HepG2 (cell line): ENCODE results near the gene DHX16. TPM values are rescaled to one million over a fixed set of nuclear protein-coding genes. Genes with fewer than 3 reads are reported as not detected.
A peak's percentile ranks its signal among the peaks of the same experiment; 100 is the strongest.

ENCODE experiments used
- ERF ChIP-seq: IDR thresholded peaks from 2 replicates; pipeline ENCODE4 v1.6.1; 2018; ENCODE audit warnings: missing biosample characterization, missing genetic modification reagents
- FOXO4 ChIP-seq: sonication (generic); formaldehyde crosslinking; conservative IDR thresholded peaks from 2 replicates; pipeline ENCODE4 v1.8.1; 2023; ENCODE audit warnings: missing genetic modification reagents
- GATA4 ChIP-seq: sonication (generic); IDR thresholded peaks from 2 replicates; pipeline ENCODE4 v1.6.1; 2016; ENCODE audit warnings: antibody characterized with exemption, low read depth, borderline replicate concordance
- GTF3A ChIP-seq: sonication (generic); formaldehyde crosslinking; conservative IDR thresholded peaks from 2 replicates; pipeline ENCODE4 v1.4.0; 2020; ENCODE audit warnings: mild to moderate bottlenecking, missing genetic modification reagents
- NFYC ChIP-seq: IDR thresholded peaks from 2 replicates; pipeline ENCODE4 v1.6.1; 2016; ENCODE audit warnings: missing genetic modification reagents, missing compliant biosample characterization
- PLRG1 ChIP-seq: fragments of 450-650 bp; conservative IDR thresholded peaks from 2 replicates; pipeline ENCODE4 v1.6.1; 2016
- RERE ChIP-seq: IDR thresholded peaks from 2 replicates; pipeline ENCODE4 v1.6.1; 2016; ENCODE audit warnings: low read depth, missing genetic modification reagents, missing compliant biosample characterization
- SP5 ChIP-seq: IDR thresholded peaks from 2 replicates; pipeline ENCODE4 v1.6.1; 2016; ENCODE audit warnings: low read depth, borderline replicate concordance
- TSC22D2 ChIP-seq: sonication (generic); formaldehyde crosslinking; IDR thresholded peaks from 2 replicates; pipeline ENCODE4 v1.5.1; 2020; ENCODE audit warnings: missing genetic modification reagents, mild to moderate bottlenecking, borderline replicate concordance
- ZBTB40 ChIP-seq, 2 experiments: fragments of 450-650 bp in 1 of 2; sonication (generic) in 1 of 2; formaldehyde crosslinking in 1 of 2; IDR thresholded peaks; 2 replicates each; pipeline versions ENCODE4 v1.6.1 to v1.8.0; 2016 to 2022; ENCODE audit warnings: antibody characterized with exemption in 1 of 2, mild to moderate bottlenecking in 1 of 2, missing genetic modification reagents in 1 of 2
- ZNF776 ChIP-seq: sonication (generic); formaldehyde crosslinking; IDR thresholded peaks from 2 replicates; pipeline ENCODE4 v1.4.0; 2020; ENCODE audit warnings: mild to moderate bottlenecking, missing genetic modification reagents
- polyA plus RNA-seq, 8 experiments: library from polyadenylated mRNA; depleted of rRNA in 3 of 8; stranded (reverse) in 7 of 8; unstranded in 1 of 8; fragments of >200 nt; fragmentation: Illumina TruSeq in 4 of 8; extraction: Trizol in 4 of 8; gene quantifications; 2 replicates each; pipeline versions ENCODE4 v1.2.1 to v1.2.3, GENCODE V29; 2011 to 2016; ENCODE audit warnings: low read depth in 4 of 8, missing spikeins in 1 of 8, mixed read lengths in 1 of 8; ENCODE audit not compliant: insufficient read depth in 1 of 8
- total RNA-seq, 5 experiments: library from RNA; depleted of rRNA; stranded (reverse); fragments of >200 nt; fragmentation: Illumina TruSeq; extraction: Trizol; gene quantifications; 2 replicates each; pipeline ENCODE4 v1.2.3, GENCODE V29; 2016; ENCODE audit warnings: low read depth in 1 of 5

DHX16 gene
- total and polyA plus RNA-seq, 2 of the 13 experiments (the other 11 are each of a cell fraction or from before 2014, with no cell fraction given), result 57.0 to 58.5 TPM

GRCh38 chr6:30719791-30720737 lies 47.3 kb upstream of the DHX16 start, which contains the start of gene TUBB (continued):
- TF ChIP-seq FOXO4 (CRISPR knock-in tag) (peak; percentile 72; the same call in 1 of the 2 replicates), PLRG1 (no peak), ERF (CRISPR knock-in tag) (no peak; the same call in 1 of the 2 replicates), ZNF776 (CRISPR knock-in tag) (no peak), GATA4 (peak; percentile 64; the same call in 1 of the 2 replicates), RERE (CRISPR knock-in tag) (no peak), GTF3A (CRISPR knock-in tag) (no peak), SP5 (CRISPR knock-in tag) (peak; percentile 58; the same call in 1 of the 2 replicates), TSC22D2 (no peak; the same call in 1 of the 2 replicates), ZBTB40 (IDR thresholded peaks at IDR 0.05) (no peak), ZBTB40 (CRISPR knock-in tag; IDR thresholded peaks at IDR 0.05) (no peak; the same call in 1 of the 2 replicates), NFYC (CRISPR knock-in tag) (peak; percentile 92)
